Measurements from ENCODE around the gene BIRC2.

The BIRC2 gene

DNA sequence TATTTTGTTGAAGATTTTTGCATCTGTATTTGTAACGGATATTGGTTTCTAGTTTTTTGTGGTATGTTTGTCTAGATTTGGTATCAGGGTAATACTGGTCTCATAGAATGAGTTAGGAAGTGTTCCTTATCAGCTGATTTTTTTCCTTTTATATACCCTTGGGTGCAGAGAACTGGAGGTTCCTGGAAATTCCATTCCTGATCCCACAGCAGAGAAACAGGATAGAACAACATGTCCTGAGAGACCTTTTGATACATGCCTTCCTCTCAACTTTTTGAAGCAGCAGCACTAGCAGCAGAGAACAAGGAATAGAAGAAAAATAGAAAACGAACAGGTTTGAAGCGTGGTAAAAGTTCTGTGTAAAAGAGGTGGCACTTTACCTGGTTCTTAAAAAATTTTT is 36.8 kb downstream of the BIRC2 start:
- no peaks in the 10 kb centered on the region for H3K27me3 ChIP-seq (ENCODE audit: insufficient read depth, poor library complexity, severe bottlenecking)
- H3K27ac ChIP-seq (replicated peaks): no peak overlapping the region
- TF ChIP-seq, protein P1, sequence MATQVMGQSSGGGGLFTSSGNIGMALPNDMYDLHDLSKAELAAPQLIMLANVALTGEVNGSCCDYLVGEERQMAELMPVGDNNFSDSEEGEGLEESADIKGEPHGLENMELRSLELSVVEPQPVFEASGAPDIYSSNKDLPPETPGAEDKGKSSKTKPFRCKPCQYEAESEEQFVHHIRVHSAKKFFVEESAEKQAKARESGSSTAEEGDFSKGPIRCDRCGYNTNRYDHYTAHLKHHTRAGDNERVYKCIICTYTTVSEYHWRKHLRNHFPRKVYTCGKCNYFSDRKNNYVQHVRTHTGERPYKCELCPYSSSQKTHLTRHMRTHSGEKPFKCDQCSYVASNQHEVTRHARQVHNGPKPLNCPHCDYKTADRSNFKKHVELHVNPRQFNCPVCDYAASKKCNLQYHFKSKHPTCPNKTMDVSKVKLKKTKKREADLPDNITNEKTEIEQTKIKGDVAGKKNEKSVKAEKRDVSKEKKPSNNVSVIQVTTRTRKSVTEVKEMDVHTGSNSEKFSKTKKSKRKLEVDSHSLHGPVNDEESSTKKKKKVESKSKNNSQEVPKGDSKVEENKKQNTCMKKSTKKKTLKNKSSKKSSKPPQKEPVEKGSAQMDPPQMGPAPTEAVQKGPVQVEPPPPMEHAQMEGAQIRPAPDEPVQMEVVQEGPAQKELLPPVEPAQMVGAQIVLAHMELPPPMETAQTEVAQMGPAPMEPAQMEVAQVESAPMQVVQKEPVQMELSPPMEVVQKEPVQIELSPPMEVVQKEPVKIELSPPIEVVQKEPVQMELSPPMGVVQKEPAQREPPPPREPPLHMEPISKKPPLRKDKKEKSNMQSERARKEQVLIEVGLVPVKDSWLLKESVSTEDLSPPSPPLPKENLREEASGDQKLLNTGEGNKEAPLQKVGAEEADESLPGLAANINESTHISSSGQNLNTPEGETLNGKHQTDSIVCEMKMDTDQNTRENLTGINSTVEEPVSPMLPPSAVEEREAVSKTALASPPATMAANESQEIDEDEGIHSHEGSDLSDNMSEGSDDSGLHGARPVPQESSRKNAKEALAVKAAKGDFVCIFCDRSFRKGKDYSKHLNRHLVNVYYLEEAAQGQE (IDR thresholded peaks at IDR 0.05; ENCODE audit: insufficient replicate concordance, low read depth): no peak
- TF ChIP-seq SPI1 (IDR thresholded peaks at IDR 0.05; ENCODE audit: borderline replicate concordance, low read depth) (no peak), GABPA (IDR thresholded peaks at IDR 0.05; ENCODE audit: low read depth) (no peak), POLR2AphosphoS5 (IDR thresholded peaks at IDR 0.05; ENCODE audit: low read depth) (no peak)
- TF ChIP-seq, protein P2, sequence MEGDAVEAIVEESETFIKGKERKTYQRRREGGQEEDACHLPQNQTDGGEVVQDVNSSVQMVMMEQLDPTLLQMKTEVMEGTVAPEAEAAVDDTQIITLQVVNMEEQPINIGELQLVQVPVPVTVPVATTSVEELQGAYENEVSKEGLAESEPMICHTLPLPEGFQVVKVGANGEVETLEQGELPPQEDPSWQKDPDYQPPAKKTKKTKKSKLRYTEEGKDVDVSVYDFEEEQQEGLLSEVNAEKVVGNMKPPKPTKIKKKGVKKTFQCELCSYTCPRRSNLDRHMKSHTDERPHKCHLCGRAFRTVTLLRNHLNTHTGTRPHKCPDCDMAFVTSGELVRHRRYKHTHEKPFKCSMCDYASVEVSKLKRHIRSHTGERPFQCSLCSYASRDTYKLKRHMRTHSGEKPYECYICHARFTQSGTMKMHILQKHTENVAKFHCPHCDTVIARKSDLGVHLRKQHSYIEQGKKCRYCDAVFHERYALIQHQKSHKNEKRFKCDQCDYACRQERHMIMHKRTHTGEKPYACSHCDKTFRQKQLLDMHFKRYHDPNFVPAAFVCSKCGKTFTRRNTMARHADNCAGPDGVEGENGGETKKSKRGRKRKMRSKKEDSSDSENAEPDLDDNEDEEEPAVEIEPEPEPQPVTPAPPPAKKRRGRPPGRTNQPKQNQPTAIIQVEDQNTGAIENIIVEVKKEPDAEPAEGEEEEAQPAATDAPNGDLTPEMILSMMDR (IDR thresholded peaks at IDR 0.05; ENCODE audit: insufficient read depth, low read length): no peak
- DNase-seq (ENCODE audit: low read depth in 1 of 2, low spot score in 1 of 2): no peak
- no peak overlapping the region for H3K4me3 ChIP-seq (replicated peaks; ENCODE audit: insufficient read depth, low read length)

DNA sequence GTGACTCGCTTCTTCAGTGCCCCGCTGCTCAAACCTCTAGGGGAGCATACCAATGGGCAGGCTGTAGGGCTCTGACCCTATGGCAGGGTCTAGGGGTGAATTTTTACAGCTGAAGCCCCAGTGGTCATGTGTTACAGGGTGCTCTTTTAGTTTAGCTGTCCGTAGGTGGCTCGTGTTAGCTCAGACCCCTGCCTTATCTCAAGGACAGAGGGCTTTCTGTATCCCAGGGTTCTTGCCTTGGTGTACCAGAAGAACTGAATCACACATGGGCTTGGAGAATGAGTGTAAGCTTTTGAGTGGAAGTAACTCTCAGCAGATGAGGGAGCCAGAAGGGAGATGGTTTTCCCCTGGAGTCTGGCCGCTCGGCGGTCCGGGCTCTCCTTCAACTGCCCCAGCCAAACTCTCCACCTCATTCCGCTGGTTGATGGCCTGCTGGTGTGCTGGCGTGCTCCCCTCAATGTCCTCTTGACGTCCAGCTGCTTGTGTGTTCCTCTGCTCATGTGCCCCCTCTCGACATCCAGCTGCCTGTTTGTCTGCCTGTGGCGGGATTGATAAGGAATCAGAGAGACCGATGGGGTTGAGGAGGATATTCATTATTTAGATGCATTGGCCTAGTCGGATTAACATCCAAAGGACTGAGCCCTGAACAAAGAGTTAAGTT is 37.5 kb downstream of the BIRC2 start:
- no peak for DNase-seq (ENCODE audit: low read depth in 1 of 2, low spot score in 1 of 2)
- TF ChIP-seq, protein P1 (IDR thresholded peaks at IDR 0.05; ENCODE audit: insufficient replicate concordance, low read depth): no peak
- TF ChIP-seq GABPA (IDR thresholded peaks at IDR 0.05; ENCODE audit: low read depth): no peak
- no peak for TF ChIP-seq SPI1 (IDR thresholded peaks at IDR 0.05; ENCODE audit: borderline replicate concordance, low read depth)
- TF ChIP-seq POLR2AphosphoS5 (IDR thresholded peaks at IDR 0.05; ENCODE audit: low read depth): no peak
- TF ChIP-seq, protein P2 (IDR thresholded peaks at IDR 0.05; ENCODE audit: insufficient read depth, low read length): no peak
- no peak overlapping the region for H3K27ac ChIP-seq (replicated peaks)
- no peaks in the 10 kb centered on the region for H3K27me3 ChIP-seq (ENCODE audit: insufficient read depth, poor library complexity, severe bottlenecking)
- H3K4me3 ChIP-seq (replicated peaks; ENCODE audit: insufficient read depth, low read length): no peak overlapping the region

DNA sequence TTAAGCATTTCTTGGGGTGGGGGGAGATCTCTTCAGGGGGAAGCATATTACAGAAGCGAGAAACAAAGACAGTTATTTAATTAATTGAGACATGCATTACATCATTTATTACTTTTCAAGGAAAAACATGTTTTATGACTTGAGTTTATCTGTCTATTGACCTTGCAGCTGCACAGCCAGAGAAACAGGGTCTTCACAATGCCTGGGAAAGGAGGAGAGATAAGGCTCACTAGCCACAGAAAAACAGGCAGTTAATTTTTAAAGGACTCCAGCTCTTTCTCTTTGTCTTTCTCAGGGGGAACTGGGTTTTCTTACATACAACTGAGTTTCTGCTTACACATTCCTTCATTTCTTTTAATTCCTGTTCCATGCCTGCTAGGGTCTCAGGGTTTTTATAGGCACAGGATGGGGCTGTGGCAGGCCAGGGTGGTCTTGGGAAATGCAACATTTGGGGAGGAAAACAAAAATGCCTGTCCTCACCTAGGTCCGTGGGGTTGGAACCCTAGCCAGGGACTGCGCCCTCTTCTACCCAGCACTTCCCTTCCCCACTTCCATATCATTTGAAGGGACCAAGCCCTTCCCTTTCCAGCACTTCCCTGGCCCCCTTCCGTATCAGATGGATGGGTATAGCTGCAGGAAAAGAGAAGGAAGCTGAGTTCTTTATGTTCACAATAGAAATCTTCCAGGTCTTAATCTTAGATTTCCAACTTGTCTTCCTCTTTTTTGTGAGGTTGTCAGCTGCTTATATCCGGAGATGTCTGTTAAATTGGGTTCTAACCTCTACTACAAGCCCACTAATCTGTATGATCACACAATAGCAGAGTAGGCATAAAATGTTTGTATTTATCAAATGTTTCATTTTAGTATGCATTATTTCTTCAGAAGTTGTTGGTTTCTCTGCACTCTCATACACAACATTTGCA is 38.3 kb downstream of the BIRC2 start:
- no peaks in the 10 kb centered on the region for H3K27me3 ChIP-seq (ENCODE audit: insufficient read depth, poor library complexity, severe bottlenecking)
- no peak overlapping the region for H3K27ac ChIP-seq (replicated peaks)
- H3K4me3 ChIP-seq (replicated peaks; ENCODE audit: insufficient read depth, low read length): no peak overlapping the region
- DNase-seq (ENCODE audit: low read depth in 1 of 2, low spot score in 1 of 2): no peak
- TF ChIP-seq SPI1 (IDR thresholded peaks at IDR 0.05; ENCODE audit: borderline replicate concordance, low read depth) (peak; percentile 69), POLR2AphosphoS5 (IDR thresholded peaks at IDR 0.05; ENCODE audit: low read depth) (no peak), GABPA (IDR thresholded peaks at IDR 0.05; ENCODE audit: low read depth) (no peak)
- TF ChIP-seq, protein P2 (IDR thresholded peaks at IDR 0.05; ENCODE audit: insufficient read depth, low read length): no peak
- TF ChIP-seq, protein P1 (IDR thresholded peaks at IDR 0.05; ENCODE audit: insufficient replicate concordance, low read depth): no peak
